GM12878 (cell line): ENCODE data around the gene DPM2. TPM values are rescaled to one million over a fixed set of nuclear protein-coding genes. Genes with fewer than 3 reads are reported as not detected.

Source experiments
- ATAC-seq: fragments of 200-7000 bp; cut with Tn5 transposase; 3 replicates; pipeline ENCODE4 v1.9.1; 2020; ENCODE audit warnings: mild to moderate bottlenecking, moderate library complexity
- BruUV-seq: library from RNA; stranded (reverse); fragments of 400-500 nt; replicated peaks from 2 replicates; lab custom pipeline; 2021; lab: Mats Ljungman, UMichigan
- CTCF ChIA-PET: fragments of 300-600 bp; sonication (Branson Sonifier 250); formaldehyde crosslinking; extraction: SDS; loops from one replicate; lab custom pipeline; 2021; ENCODE audit warnings: inconsistent platforms; lab: Yijun Ruan, JAX
- POLR2A ChIA-PET: fragments of 350-600 bp; formaldehyde crosslinking; extraction: SDS; loops from one replicate; lab custom pipeline; 2021; ENCODE audit warnings: inconsistent platforms; lab: Charles Lee
- RAD21 ChIA-PET: fragments of 300-600 bp; sonication (Branson Sonifier 250); formaldehyde crosslinking; loops from one replicate; lab custom pipeline; 2023; ENCODE audit warnings: antibody characterized with exemption; ENCODE audit not compliant: unreplicated experiment; lab: Charles Lee
- SMC1A ChIA-PET: fragments of 300-600 bp; sonication (Branson Sonifier 250); formaldehyde crosslinking; loops from one replicate; lab custom pipeline; 2023; ENCODE audit not compliant: unreplicated experiment, uncharacterized antibody; lab: Charles Lee
- DNase-seq: peaks from one replicate; pipeline ENCODE4 v3.0.0-alpha.2; 2011; ENCODE audit warnings: low read depth, low spot score
- FAIRE-seq: peaks from 3 replicates; lab custom pipeline; 2011; peaks lifted over from hg19 to GRCh38; lab: Jason Lieb, UNC
- H2AFZ ChIP-seq: 2 replicates; pipeline ENCODE4 v1.6.0; 2011; ENCODE audit warnings: low read depth, low read length, control low read depth; ENCODE audit not compliant: control insufficient read depth
- H3K27ac ChIP-seq: 2 replicates; pipeline ENCODE4 v1.5.1; 2011; ENCODE audit warnings: control low read depth; ENCODE audit not compliant: control insufficient read depth, insufficient read depth
- H3K27me3 ChIP-seq, 2 experiments: replicated peaks in 1 of 2; 2 replicates each; pipeline versions ENCODE4 v1.6.0 to v1.6.1; 2011; ENCODE audit warnings: low read length in 1 of 2; ENCODE audit not compliant: control insufficient read depth in 2 of 2, insufficient read depth in 2 of 2
- H3K36me3 ChIP-seq, 2 experiments: 2 replicates each; pipeline ENCODE4 v1.5.1; 2011; ENCODE audit warnings: low read length in 1 of 2; ENCODE audit not compliant: control insufficient read depth in 2 of 2, insufficient read depth in 2 of 2
- H3K4me1 ChIP-seq: 2 replicates; pipeline ENCODE4 v1.6.1; 2011; ENCODE audit warnings: mild to moderate bottlenecking, low read length, moderate library complexity, mixed read lengths; ENCODE audit not compliant: control insufficient read depth, insufficient read depth
- H3K4me2 ChIP-seq: 2 replicates; pipeline ENCODE4 v1.6.0; 2011; ENCODE audit warnings: control low read depth; ENCODE audit not compliant: control insufficient read depth, insufficient read depth
- H3K4me3 ChIP-seq: fragments of 200-600 bp; sonication (generic); 2 replicates; pipeline ENCODE4 v1.5.1; 2016
- H3K79me2 ChIP-seq: 2 replicates; pipeline ENCODE4 v1.6.0; 2011; ENCODE audit warnings: low read length; ENCODE audit not compliant: control insufficient read depth, insufficient read depth
- H3K9ac ChIP-seq: 2 replicates; pipeline ENCODE4 v1.8.0; 2011; ENCODE audit warnings: low read length, control low read depth, mixed read lengths; ENCODE audit not compliant: control insufficient read depth, insufficient read depth
- H3K9me3 ChIP-seq: replicated peaks from 3 replicates; pipeline ENCODE4 v1.5.1; 2011; ENCODE audit warnings: mild to moderate bottlenecking, low read length; ENCODE audit not compliant: control insufficient read depth, insufficient read depth
- H4K20me1 ChIP-seq: 2 replicates; pipeline ENCODE4 v1.6.0; 2011; ENCODE audit not compliant: control insufficient read depth, insufficient read depth
- BMI1 ChIP-seq: fragments of 450-650 bp; IDR thresholded peaks from 2 replicates; pipeline ENCODE4 v1.6.1; 2016; ENCODE audit warnings: mild to moderate bottlenecking, moderate library complexity, borderline replicate concordance
- CEBPB ChIP-seq, 2 experiments: fragments of 150-350 bp in 1 of 2; IDR thresholded peaks; 2 replicates each; pipeline ENCODE4 v1.6.1; 2012 to 2014; ENCODE audit warnings: low read depth in 2 of 2, low read length in 2 of 2, borderline replicate concordance in 1 of 2, inconsistent platforms in 1 of 2
- CHD2 ChIP-seq: IDR thresholded peaks from 2 replicates; pipeline ENCODE4 v1.6.1; 2011; ENCODE audit warnings: low read depth, low read length, improper control_type of control experiment, borderline replicate concordance
- CREM ChIP-seq: IDR thresholded peaks from 2 replicates; pipeline ENCODE4 v1.6.1; 2014; ENCODE audit warnings: antibody characterized with exemption, low read depth
- ESRRA ChIP-seq: IDR thresholded peaks from 2 replicates; pipeline ENCODE4 v1.6.1; 2012; ENCODE audit warnings: mild to moderate bottlenecking, low read length, improper control_type of control experiment
- JUND ChIP-seq: IDR thresholded peaks from 2 replicates; pipeline ENCODE4 v1.6.1; 2012; ENCODE audit warnings: low read depth, mild to moderate bottlenecking, low read length, improper control_type of control experiment, moderate library complexity
- MYB ChIP-seq: fragments of 150-350 bp; IDR thresholded peaks from 2 replicates; pipeline ENCODE4 v1.6.1; 2014; ENCODE audit warnings: mild to moderate bottlenecking, low read depth, low read length, borderline replicate concordance
- PAX8 ChIP-seq: fragments of 450-650 bp; IDR thresholded peaks from 2 replicates; pipeline ENCODE4 v1.6.1; 2017; ENCODE audit warnings: mild to moderate bottlenecking, moderate library complexity
- POLR2A ChIP-seq: IDR thresholded peaks from 2 replicates; pipeline ENCODE4 v1.6.1; 2011; ENCODE audit warnings: low read depth, mild to moderate bottlenecking, low read length
- RB1 ChIP-seq: fragments of 450-650 bp; formaldehyde crosslinking; IDR thresholded peaks from 2 replicates; pipeline ENCODE4 v1.6.1; 2017; ENCODE audit warnings: mild to moderate bottlenecking, borderline replicate concordance
- SREBF1 ChIP-seq: IDR thresholded peaks from 2 replicates; pipeline ENCODE4 v1.6.1; 2012; ENCODE audit warnings: mild to moderate bottlenecking, low read length
- TARDBP ChIP-seq: IDR thresholded peaks from 2 replicates; pipeline ENCODE4 v1.6.1; 2016; ENCODE audit warnings: borderline replicate concordance
- TCF12 ChIP-seq: IDR thresholded peaks from 2 replicates; pipeline ENCODE4 v1.6.1; 2011; ENCODE audit warnings: low read depth, mild to moderate bottlenecking, low read length
- ZBTB11 ChIP-seq: fragments of 450-650 bp; formaldehyde crosslinking; IDR thresholded peaks from 2 replicates; pipeline ENCODE4 v1.5.0; 2022; ENCODE audit warnings: mild to moderate bottlenecking, missing genetic modification characterization
- ZNF274 ChIP-seq: IDR thresholded peaks from one replicate; pipeline ENCODE4 v1.8.0; 2011; ENCODE audit not compliant: insufficient read length, insufficient read depth
- ZZZ3 ChIP-seq: IDR thresholded peaks from 2 replicates; pipeline ENCODE4 v1.6.1; 2011; ENCODE audit warnings: low read depth; ENCODE audit not compliant: control insufficient read depth, insufficient read length
- WGBS: methylation state at CpG from one replicate; pipeline ENCODE4 v1.1.6; 2016; ENCODE audit warnings: low lambda C conversion rate; ENCODE audit not compliant: insufficient replicate concordance, insufficient coverage; ENCODE audit errors: missing lambda C conversion rate; 5-methylcytosine and 5-hydroxymethylcytosine counted together
- in situ Hi-C: fragments of 300-500 bp; cut with MboI; formaldehyde crosslinking; loops from 9 replicates; pipeline ENCODE4 v1.14.3; 2018; ENCODE audit warnings: mixed read lengths
- intact Hi-C: fragments of 100-400 bp; cut with micrococcal nuclease; formaldehyde crosslinking; loops from one replicate; pipeline ENCODE4 v1.14.2; 2022; ENCODE audit not compliant: unreplicated experiment
- polyA plus RNA-seq, 11 experiments: library from polyadenylated mRNA; depleted of rRNA in 4 of 11; unstranded in 6 of 11; stranded (reverse) in 5 of 11; fragments of >200 nt; fragmentation: Nextera tagmentation in 4 of 11; fragmentation: Illumina TruSeq in 1 of 11; extraction: Ambion mirVana in 4 of 11; extraction: Trizol in 1 of 11; gene quantifications; 1 replicate in 1 of 11; 2 replicates in 10 of 11; pipeline versions ENCODE4 v1.2.1 to v1.2.3, GENCODE V29; 2011 to 2016; ENCODE audit warnings: inconsistent platforms in 2 of 11, missing spikeins in 2 of 11, low read depth in 1 of 11
- total RNA-seq, 4 experiments: library from RNA; depleted of rRNA in 3 of 4; stranded (reverse); fragments of >200 nt in 3 of 4; fragmentation: Illumina TruSeq in 1 of 4; extraction: Trizol in 1 of 4; gene quantifications; 2 replicates each; pipeline versions ENCODE4 v1.2.1 to v1.2.3, GENCODE V29; 2013 to 2021
- TF ChIP-seq, protein P1 (sequence below): fragments of 150-350 bp; IDR thresholded peaks from 2 replicates; pipeline ENCODE4 v1.6.1; 2014; ENCODE audit warnings: mild to moderate bottlenecking, low read depth, low read length
- TF ChIP-seq, protein P2 (sequence below): IDR thresholded peaks from 2 replicates; pipeline ENCODE4 v1.6.1; 2011; ENCODE audit warnings: borderline replicate concordance, low read depth, mild to moderate bottlenecking, moderate library complexity, low read length; ENCODE audit not compliant: insufficient read depth, poor library complexity, severe bottlenecking

Gene DPM2
- total and polyA plus RNA-seq, 10 of the 15 experiments (the other 5 are each of a cell fraction or from before 2014, with no cell fraction given), result 22.7 to 77.9 (median 44.7) TPM

DNA sequence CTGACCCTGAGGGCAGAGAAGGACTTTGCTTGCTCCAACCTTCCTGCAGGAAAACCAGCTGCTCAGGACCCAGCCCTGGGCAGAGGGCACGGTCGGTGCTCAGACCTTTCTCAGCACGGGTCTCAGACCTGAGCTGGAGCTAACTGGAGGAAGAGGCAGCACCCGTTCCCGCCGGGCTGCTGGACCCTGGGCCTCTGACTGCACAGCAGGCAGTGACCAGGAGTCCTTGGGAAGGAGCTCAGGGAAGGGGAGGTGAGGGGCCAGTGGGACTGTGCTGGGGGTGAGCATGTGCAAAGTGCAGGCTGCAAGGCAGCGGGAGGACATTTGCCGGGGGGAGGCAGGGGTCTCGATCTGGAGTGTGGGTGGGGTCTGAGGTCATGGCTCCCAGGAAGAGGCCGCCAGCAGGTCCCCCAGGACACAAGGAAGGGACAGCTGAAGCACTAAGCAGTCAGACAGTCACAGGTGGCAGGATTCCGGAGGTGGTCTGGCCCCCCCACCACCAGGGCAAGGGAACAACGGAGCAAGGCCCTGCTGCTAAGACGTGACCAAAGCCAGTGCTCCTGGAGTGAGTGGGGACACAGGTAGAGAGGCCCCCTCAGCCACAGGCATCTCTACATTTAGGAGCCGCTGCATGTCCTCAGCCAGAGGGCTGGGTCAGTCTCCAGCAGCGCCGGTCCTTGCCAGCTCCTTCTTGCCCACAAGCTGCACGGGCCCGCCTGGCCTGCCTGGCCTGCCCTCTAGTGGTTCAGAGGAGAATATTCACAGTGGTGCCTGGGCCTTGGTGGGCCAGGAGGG is 4.8 kb upstream of the DPM2 start (continued):
- TF ChIP-seq, protein P1, sequence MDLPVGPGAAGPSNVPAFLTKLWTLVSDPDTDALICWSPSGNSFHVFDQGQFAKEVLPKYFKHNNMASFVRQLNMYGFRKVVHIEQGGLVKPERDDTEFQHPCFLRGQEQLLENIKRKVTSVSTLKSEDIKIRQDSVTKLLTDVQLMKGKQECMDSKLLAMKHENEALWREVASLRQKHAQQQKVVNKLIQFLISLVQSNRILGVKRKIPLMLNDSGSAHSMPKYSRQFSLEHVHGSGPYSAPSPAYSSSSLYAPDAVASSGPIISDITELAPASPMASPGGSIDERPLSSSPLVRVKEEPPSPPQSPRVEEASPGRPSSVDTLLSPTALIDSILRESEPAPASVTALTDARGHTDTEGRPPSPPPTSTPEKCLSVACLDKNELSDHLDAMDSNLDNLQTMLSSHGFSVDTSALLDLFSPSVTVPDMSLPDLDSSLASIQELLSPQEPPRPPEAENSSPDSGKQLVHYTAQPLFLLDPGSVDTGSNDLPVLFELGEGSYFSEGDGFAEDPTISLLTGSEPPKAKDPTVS, result no peak
- no peak for TF ChIP-seq TCF12
- TF ChIP-seq, protein P2, sequence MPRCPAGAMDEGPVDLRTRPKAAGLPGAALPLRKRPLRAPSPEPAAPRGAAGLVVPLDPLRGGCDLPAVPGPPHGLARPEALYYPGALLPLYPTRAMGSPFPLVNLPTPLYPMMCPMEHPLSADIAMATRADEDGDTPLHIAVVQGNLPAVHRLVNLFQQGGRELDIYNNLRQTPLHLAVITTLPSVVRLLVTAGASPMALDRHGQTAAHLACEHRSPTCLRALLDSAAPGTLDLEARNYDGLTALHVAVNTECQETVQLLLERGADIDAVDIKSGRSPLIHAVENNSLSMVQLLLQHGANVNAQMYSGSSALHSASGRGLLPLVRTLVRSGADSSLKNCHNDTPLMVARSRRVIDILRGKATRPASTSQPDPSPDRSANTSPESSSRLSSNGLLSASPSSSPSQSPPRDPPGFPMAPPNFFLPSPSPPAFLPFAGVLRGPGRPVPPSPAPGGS, result no peak
- TF ChIP-seq ESRRA, result no peak
- peak; percentile 46 for TF ChIP-seq POLR2A

DNA sequence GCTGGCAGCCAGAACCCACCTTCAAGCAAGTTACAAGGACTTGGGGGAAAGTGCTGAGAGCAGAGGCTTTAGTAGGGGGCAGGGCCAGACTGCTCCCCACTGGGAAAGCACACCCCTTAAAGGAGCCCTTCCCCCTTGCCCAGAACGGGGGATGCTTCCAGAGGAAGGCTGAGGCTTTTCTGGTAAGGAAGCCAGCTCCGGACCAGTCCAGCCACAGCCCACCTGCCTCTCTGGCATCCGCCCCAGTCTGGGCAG is 4.2 kb upstream of the DPM2 start:
- FAIRE-seq, result no peak
- intact Hi-C loops, result no loop called here
- WGBS, result 94% methylated on average over 3 of the region's 3 CpGs
- no peak for ATAC-seq
- Histone ChIP-seq H3K36me3 (peaks cover 0 to 11% of the 10 kb centered on the region in 2 experiments; a peak in 2 of 4 replicates), H3K27me3 (no peaks in the 10 kb centered on the region), H3K27ac (no peak overlapping the region), H3K4me2 (no peak overlapping the region), H3K9me3 (no peaks in the 10 kb centered on the region), H4K20me1 (no peaks in the 10 kb centered on the region), H3K4me3 (no peak overlapping the region), H3K9ac (no peak overlapping the region), H3K4me1 (peaks cover 12% of the 10 kb centered on the region), H3K79me2 (peaks cover 8% of the 10 kb centered on the region), H2AFZ (no peak overlapping the region)
- DNase-seq, result no peak
- RAD21 ChIA-PET, result interaction anchor here (0.9 to 5.0 kb wide), 2 partner anchors 13 to 94 kb away, joined by 3 to 83 read pairs; no protein-coding TSS in a partner anchor
- POLR2A ChIA-PET, result interaction anchor here (0.6 kb wide), 1 partner anchor 363 kb away, joined by 3 read pairs; no protein-coding TSS in a partner anchor
- in situ Hi-C loops, result no loop called here
- BruUV-seq, result no TSS peak
- CTCF ChIA-PET, result interaction anchor here (0.6 to 7.7 kb wide), 21 partner anchors 10 to 207 kb away, joined by 3 to 261 read pairs (median 5); partner anchors contain the start of genes EEIG1, NAIF1, PIP5KL1 and SLC25A25
- SMC1A ChIA-PET, result interaction anchor here (1.2 to 7.2 kb wide), 3 partner anchors 35 to 183 kb away, joined by 3 to 84 read pairs (median 4); no protein-coding TSS in a partner anchor
- TF ChIP-seq CHD2, result no peak
- TF ChIP-seq ZZZ3, result no peak
- TF ChIP-seq PAX8, result no peak
- no peak for TF ChIP-seq BMI1
- TF ChIP-seq ZBTB11 (CRISPR knock-in tag), result no peak
- TF ChIP-seq JUND, result no peak
- no peak for TF ChIP-seq SREBF1
- no peak for TF ChIP-seq TARDBP
- no peak for TF ChIP-seq RB1
- no peak for TF ChIP-seq MYB
- TF ChIP-seq ZNF274, result no peak
- TF ChIP-seq CEBPB (IDR thresholded peaks at IDR 0.05; ENCODE audit: borderline replicate concordance in 1 of 2, low read depth in 2 of 2, low read length in 2 of 2), result no peak
- TF ChIP-seq CREM, result no peak
